Cardiac muscle cell (in vitro differentiated cells and primary cell): Measurements from ENCODE around the gene EHD4. TPM values are rescaled to one million over a fixed set of nuclear protein-coding genes. Genes with fewer than 3 reads are reported as not detected.

Experiments
- DNase-seq, 2 donors: peaks; one replicate each; pipeline versions ENCODE4 v3.0.0 to v3.0.0-alpha.2; 2010 to 2017; ENCODE audit warnings: low read depth in 1 of 2, low spot score in 1 of 2
- H3K27ac ChIP-seq: fragments of 200-600 bp; sonication (generic); 2 replicates; pipeline ENCODE4 v1.5.1; 2016
- H3K27me3 ChIP-seq: fragments of 200-600 bp; sonication (generic); 2 replicates; pipeline ENCODE4 v1.6.0; 2016; ENCODE audit warnings: control low read depth
- H3K36me3 ChIP-seq: fragments of 200-600 bp; sonication (generic); 2 replicates; pipeline ENCODE4 v1.5.1; 2016; ENCODE audit warnings: control low read depth
- H3K4me1 ChIP-seq: fragments of 200-600 bp; sonication (generic); 2 replicates; pipeline ENCODE4 v1.8.1; 2017; ENCODE audit warnings: low read depth, mild to moderate bottlenecking, mixed run types
- H3K4me3 ChIP-seq: fragments of 200-600 bp; sonication (generic); 2 replicates; pipeline ENCODE4 v1.5.1; 2016; ENCODE audit warnings: mild to moderate bottlenecking
- H3K9me3 ChIP-seq: fragments of 200-600 bp; sonication (generic); 2 replicates; pipeline ENCODE4 v1.5.1; 2017; ENCODE audit warnings: low read depth, mild to moderate bottlenecking, control low read depth
- CTCF ChIP-seq: IDR thresholded peaks from 2 replicates; pipeline ENCODE4 v1.5.1; 2012; ENCODE audit warnings: low read depth, mild to moderate bottlenecking, low read length
- polyA plus RNA-seq: library from polyadenylated mRNA; unstranded; fragments of >200 nt; fragmentation: Nextera tagmentation; extraction: Ambion mirVana; gene quantifications from 2 replicates; pipeline ENCODE4 v1.2.1, GENCODE V29; 2016
- total RNA-seq: library from RNA; depleted of rRNA; stranded (reverse); fragments of >200 nt; gene quantifications from 2 replicates; pipeline ENCODE4 v1.2.3, GENCODE V29; 2016

Gene EHD4
- total and polyA plus RNA-seq, 2 experiments from 2014 or later, result 47.4 to 56.4 TPM

GRCh38 chr15:41868321-41868720 is 104.0 kb downstream of the EHD4 start:
- Histone ChIP-seq H3K4me3 (no peak overlapping the region), H3K27ac (no peak overlapping the region), H3K4me1 (peaks cover 16% of the 10 kb centered on the region), H3K9me3 (no peaks in the 10 kb centered on the region), H3K36me3 (no peaks in the 10 kb centered on the region), H3K27me3 (no peaks in the 10 kb centered on the region)
- TF ChIP-seq CTCF, result no peak
- DNase-seq, result no peak

- no peaks in the 10 kb centered on the region for H3K36me3 ChIP-seq
- no peak overlapping the region for H3K4me3 ChIP-seq
- TF ChIP-seq CTCF, result no peak
- H3K9me3 ChIP-seq, result no peaks in the 10 kb centered on the region
- H3K27me3 ChIP-seq, result no peaks in the 10 kb centered on the region
- peak overlapping the region; percentile 69 for H3K27ac ChIP-seq
- peaks cover 16% of the 10 kb centered on the region for H3K4me1 ChIP-seq
- DNase-seq, result no peak
Observed at GRCh38 chr15:41866872-41867579, 105.3 kb downstream of the EHD4 start.

GRCh38 chr15:41866263-41866703 is 106.1 kb downstream of the EHD4 start:
- TF ChIP-seq CTCF, result no peak
- Histone ChIP-seq H3K4me1 (peaks cover 16% of the 10 kb centered on the region), H3K36me3 (no peaks in the 10 kb centered on the region), H3K4me3 (no peak overlapping the region), H3K27me3 (no peaks in the 10 kb centered on the region), H3K27ac (peak overlapping the region; percentile 69), H3K9me3 (no peaks in the 10 kb centered on the region)
- DNase-seq, result peak in 1 of 2 donors; percentile 65

GRCh38 chr15:41865490-41866055 is 106.8 kb downstream of the EHD4 start:
- Histone ChIP-seq H3K27me3 (no peaks in the 10 kb centered on the region), H3K4me3 (no peak overlapping the region), H3K9me3 (no peaks in the 10 kb centered on the region), H3K27ac (peak overlapping the region; percentile 69), H3K4me1 (peaks cover 16% of the 10 kb centered on the region), H3K36me3 (no peaks in the 10 kb centered on the region)
- no peak for DNase-seq
- TF ChIP-seq CTCF, result no peak

- H3K9me3 ChIP-seq, result no peaks in the 10 kb centered on the region
- H3K27me3 ChIP-seq, result no peaks in the 10 kb centered on the region
- DNase-seq, result no peak
- no peaks in the 10 kb centered on the region for H3K36me3 ChIP-seq
- no peak overlapping the region for H3K4me3 ChIP-seq
- TF ChIP-seq CTCF, result no peak
- no peak overlapping the region for H3K27ac ChIP-seq
- peaks cover 16% of the 10 kb centered on the region for H3K4me1 ChIP-seq
Observed at GRCh38 chr15:41862515-41863116, 109.7 kb downstream of the EHD4 start.
